ENCODE measurements around the gene HMCN2.

GRCh38 chr9:130291474-130291873 is 25.9 kb downstream of the HMCN2 start:
- TF ChIP-seq CTCF (IDR thresholded peaks at IDR 0.05) (no peak), POLR2A (IDR thresholded peaks at IDR 0.05) (no peak), POLR2AphosphoS5 (IDR thresholded peaks at IDR 0.05) (no peak)

Measured in prostate gland (tissue), 2 donors.